COLO668 (cell line): ENCODE results near the gene C9orf85.
"Not testable (repeated sequence)": the region's sequence is repeated elsewhere in the genome, so short reads cannot be mapped to it uniquely, and the experiment has no call there.

Experiments used
- DNase-seq: peaks from one replicate; lab custom pipeline; 2025; ENCODE audit not compliant: unreplicated experiment; lab: John Stamatoyannopoulos, UW

Gene C9orf85

GRCh38 chr9:71911061-71911907 is at the start of gene C9orf85, which contains the start of gene ABHD17B:
C9orf85 (plus strand) TSS chr9:71911639; CDS start chr9:71911735, 96 bp downstream.
ABHD17B (minus strand) TSS chr9:71911193; CDS start chr9:71875080, 36,113 bp downstream.
- peak; percentile 98 for DNase-seq

GRCh38 chr9:71863631-71864030 is 47.8 kb upstream of the C9orf85 start:
- no peak for DNase-seq

- DNase-seq, result no peak
Observed at GRCh38 chr9:71875345-71875744, 36.1 kb upstream of the C9orf85 start.

- DNase-seq, result no peak
Observed at GRCh38 chr9:71876106-71876505, 35.3 kb upstream of the C9orf85 start.

- DNase-seq, result no peak
Observed at GRCh38 chr9:71876829-71877228, 34.6 kb upstream of the C9orf85 start.

- DNase-seq, result no peak
Observed at GRCh38 chr9:71878327-71879274, 32.8 kb upstream of the C9orf85 start.

GRCh38 chr9:71879644-71880174 is 31.7 kb upstream of the C9orf85 start:
- no peak for DNase-seq

GRCh38 chr9:71884005-71884404 is 27.4 kb upstream of the C9orf85 start:
- DNase-seq, result no peak

GRCh38 chr9:71885467-71885866 is 26.0 kb upstream of the C9orf85 start:
- DNase-seq, result no peak

- DNase-seq, result no peak
Observed at GRCh38 chr9:71886015-71886414, 25.4 kb upstream of the C9orf85 start.

GRCh38 chr9:71886541-71886940 is 24.9 kb upstream of the C9orf85 start:
- DNase-seq, result no peak

- no peak for DNase-seq
Observed at GRCh38 chr9:71887362-71887761, 24.1 kb upstream of the C9orf85 start.

- no peak for DNase-seq
Observed at GRCh38 chr9:71890042-71890679, 21.3 kb upstream of the C9orf85 start.

GRCh38 chr9:71891557-71892189 is 19.8 kb upstream of the C9orf85 start:
- no peak for DNase-seq

GRCh38 chr9:71895117-71895516 is 16.3 kb upstream of the C9orf85 start:
- DNase-seq, result no peak

- DNase-seq, result no peak
Observed at GRCh38 chr9:71895955-71896354, 15.5 kb upstream of the C9orf85 start.

- no peak for DNase-seq
Observed at GRCh38 chr9:71896761-71897160, 14.7 kb upstream of the C9orf85 start.

- no peak for DNase-seq
Observed at GRCh38 chr9:71897577-71897976, 13.9 kb upstream of the C9orf85 start.

GRCh38 chr9:71898756-71899155 is 12.7 kb upstream of the C9orf85 start:
- not testable (repeated sequence) for DNase-seq
